ENCODE measurements around the gene DIP2C.
"Not testable (repeated sequence)": the region's sequence is repeated elsewhere in the genome, so short reads cannot be mapped to it uniquely, and the experiment has no call there.

Gene DIP2C

DNA sequence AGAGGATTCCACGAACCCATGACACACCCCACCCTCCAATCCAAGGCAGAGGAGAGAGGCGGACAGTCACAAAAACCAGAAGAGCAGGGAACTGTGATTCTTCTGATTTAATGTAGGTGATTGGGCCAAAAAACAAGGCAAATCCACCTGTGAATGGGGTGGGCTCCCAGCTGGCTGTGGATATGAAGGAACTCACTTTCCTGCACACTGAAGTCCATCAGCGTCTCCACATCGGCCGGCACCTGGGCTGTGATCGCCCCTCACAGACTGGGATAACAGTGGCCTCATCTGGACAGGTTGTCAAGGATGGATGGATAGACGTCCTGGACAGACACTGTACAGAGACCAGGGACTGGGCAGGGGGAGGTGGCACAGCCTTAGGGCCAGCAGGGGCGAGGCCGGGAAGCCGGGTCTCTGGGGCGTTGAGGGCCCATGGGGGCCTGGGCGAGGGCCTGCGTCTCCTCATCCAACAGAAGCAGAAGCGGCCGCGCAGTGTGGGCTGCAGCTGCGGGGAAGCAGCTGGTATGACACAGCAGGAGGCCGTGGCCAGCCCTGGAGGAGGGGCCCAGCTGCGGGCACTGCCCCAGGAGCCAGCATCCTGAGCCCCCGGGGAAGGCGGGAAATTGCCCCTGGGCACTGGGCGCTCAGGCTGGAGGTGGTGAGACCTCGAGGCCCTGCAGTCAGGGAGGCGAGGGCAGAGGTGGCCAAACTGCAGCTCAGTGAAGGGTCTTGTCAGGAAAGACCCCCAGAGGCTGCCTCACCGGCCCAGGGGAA is 54.2 kb downstream of the DIP2C start:
- in situ Hi-C loops (cut with MboI; ENCODE audit: low pct_unique_long_range_greater_than_20kb, low sequenced_read_pairs, unreplicated experiment): no loop called here
- DNase-seq (ENCODE audit: low spot score): no peak
- TF ChIP-seq CTCF (IDR thresholded peaks at IDR 0.05; ENCODE audit: extremely low read depth, insufficient read depth, missing control alignments): no peak

GRCh38 chr10:634256-634655 is 55.2 kb downstream of the DIP2C start:
- in situ Hi-C loops (cut with MboI; ENCODE audit: low pct_unique_long_range_greater_than_20kb, low sequenced_read_pairs, unreplicated experiment): no loop called here
- DNase-seq (ENCODE audit: low spot score): no peak
- TF ChIP-seq CTCF (IDR thresholded peaks at IDR 0.05; ENCODE audit: extremely low read depth, insufficient read depth, missing control alignments): no peak

- in situ Hi-C loops (cut with MboI; ENCODE audit: low pct_unique_long_range_greater_than_20kb, low sequenced_read_pairs, unreplicated experiment): no loop called here
- TF ChIP-seq CTCF (IDR thresholded peaks at IDR 0.05; ENCODE audit: extremely low read depth, insufficient read depth, missing control alignments): no peak
- DNase-seq (ENCODE audit: low spot score): no peak
These were observed 55.9 kb downstream of the DIP2C start for GRCh38 chr10:633279-634245.

GRCh38 chr10:632807-633177 is 56.7 kb downstream of the DIP2C start:
- in situ Hi-C loops (cut with MboI; ENCODE audit: low pct_unique_long_range_greater_than_20kb, low sequenced_read_pairs, unreplicated experiment); DNase-seq (ENCODE audit: low spot score): not testable (repeated sequence)

DNA sequence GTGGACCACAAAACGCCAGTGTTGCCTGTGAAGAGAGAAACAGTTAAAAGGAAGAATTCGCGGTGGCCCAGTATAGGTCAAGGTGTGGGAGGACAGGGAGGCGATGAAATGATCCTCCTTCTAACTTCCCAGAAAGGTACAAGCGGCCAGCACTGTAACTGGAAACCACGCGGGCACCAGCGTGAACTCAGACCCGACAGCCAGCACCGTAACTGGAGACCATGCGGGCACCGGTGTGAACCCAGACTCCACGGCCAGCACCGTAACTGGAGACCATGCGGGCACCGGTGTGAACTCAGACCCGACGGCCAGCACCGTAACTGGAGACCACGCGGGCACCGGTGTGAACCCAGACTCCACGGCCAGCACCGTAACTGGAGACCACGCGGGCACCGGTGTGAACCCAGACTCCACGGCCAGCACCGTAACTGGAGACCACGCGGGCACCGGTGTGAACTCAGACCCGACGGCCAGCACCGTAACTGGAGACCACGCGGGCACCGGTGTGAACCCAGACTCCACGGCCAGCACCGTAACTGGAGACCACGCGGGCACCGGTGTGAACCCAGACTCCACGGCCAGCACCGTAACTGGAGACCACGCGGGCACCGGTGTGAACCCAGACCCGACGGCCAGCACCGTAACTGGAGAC is 57.2 kb downstream of the DIP2C start:
- in situ Hi-C loops (cut with MboI; ENCODE audit: low pct_unique_long_range_greater_than_20kb, low sequenced_read_pairs, unreplicated experiment); DNase-seq (ENCODE audit: low spot score): not testable (repeated sequence)

DNA sequence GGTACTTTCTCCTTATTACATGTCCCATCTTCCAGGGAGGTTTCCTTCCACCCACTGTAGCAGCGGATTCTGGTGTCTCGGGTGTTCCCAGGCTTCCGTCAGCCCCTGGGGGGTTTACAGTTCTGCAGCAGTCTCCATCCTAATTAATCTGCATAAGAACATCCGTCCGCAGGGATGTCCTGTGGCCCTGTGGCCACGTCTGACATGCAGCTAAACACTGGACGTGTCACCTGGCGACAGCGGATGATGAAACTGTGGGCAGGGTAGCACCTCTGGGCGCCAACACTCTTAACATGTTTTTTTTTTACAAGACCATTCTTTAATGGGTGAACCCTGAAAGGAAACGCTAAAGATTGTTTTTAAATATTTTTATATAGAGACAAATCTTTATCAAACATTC is 58.2 kb downstream of the DIP2C start:
- TF ChIP-seq CTCF (IDR thresholded peaks at IDR 0.05; ENCODE audit: extremely low read depth, insufficient read depth, missing control alignments): no peak
- in situ Hi-C loops (cut with MboI; ENCODE audit: low pct_unique_long_range_greater_than_20kb, low sequenced_read_pairs, unreplicated experiment): no loop called here
- no peak for DNase-seq (ENCODE audit: low spot score)

- no peak for TF ChIP-seq CTCF (IDR thresholded peaks at IDR 0.05; ENCODE audit: extremely low read depth, insufficient read depth, missing control alignments)
- DNase-seq (ENCODE audit: low spot score): no peak
- in situ Hi-C loops (cut with MboI; ENCODE audit: low pct_unique_long_range_greater_than_20kb, low sequenced_read_pairs, unreplicated experiment): no loop called here
These were observed 58.8 kb downstream of the DIP2C start for GRCh38 chr10:630581-631073.
